ENCODE results near the gene FAM9C.

DNA sequence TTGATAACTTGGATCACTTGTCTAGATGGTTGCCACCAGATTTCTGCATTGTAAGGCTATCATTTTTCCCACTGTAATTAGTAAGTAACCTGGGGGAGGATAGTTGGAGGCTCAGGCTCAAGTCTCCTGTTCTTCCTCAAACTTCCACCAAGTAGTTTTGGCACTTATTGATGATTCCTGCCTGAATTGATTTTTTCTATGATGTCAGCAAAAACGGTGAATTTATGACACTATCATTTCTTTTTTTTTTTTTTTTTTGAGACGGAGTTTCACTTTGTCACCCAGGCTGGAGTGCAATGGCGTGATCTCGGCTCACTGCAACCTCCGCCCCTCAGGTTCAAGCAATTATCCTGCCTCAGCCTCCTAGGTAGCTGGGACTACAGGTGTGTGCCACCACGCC is 57.1 kb downstream of the FAM9C start:
- TF ChIP-seq, protein P1, sequence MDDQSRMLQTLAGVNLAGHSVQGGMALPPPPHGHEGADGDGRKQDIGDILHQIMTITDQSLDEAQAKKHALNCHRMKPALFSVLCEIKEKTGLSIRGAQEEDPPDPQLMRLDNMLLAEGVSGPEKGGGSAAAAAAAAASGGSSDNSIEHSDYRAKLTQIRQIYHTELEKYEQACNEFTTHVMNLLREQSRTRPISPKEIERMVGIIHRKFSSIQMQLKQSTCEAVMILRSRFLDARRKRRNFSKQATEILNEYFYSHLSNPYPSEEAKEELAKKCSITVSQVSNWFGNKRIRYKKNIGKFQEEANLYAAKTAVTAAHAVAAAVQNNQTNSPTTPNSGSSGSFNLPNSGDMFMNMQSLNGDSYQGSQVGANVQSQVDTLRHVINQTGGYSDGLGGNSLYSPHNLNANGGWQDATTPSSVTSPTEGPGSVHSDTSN (CRISPR knock-in tag; IDR thresholded peaks at IDR 0.05) = no peak
- TF ChIP-seq ZNF2 (tag by site-specific recombination; IDR thresholded peaks at IDR 0.05) (no peak), SP2 (tag by site-specific recombination; IDR thresholded peaks at IDR 0.05) (no peak), ZBTB20 (tag by site-specific recombination; IDR thresholded peaks at IDR 0.05) (no peak), ZNF670 (tag by site-specific recombination; IDR thresholded peaks at IDR 0.05; ENCODE audit: low read depth) (no peak), SETDB1 (IDR thresholded peaks at IDR 0.05; ENCODE audit: insufficient read length, low read length) (no peak), ZNF174 (tag by site-specific recombination; IDR thresholded peaks at IDR 0.05) (no peak), ZNF707 (tag by site-specific recombination; IDR thresholded peaks at IDR 0.05) (no peak), ZNF274 (IDR thresholded peaks at IDR 0.05; ENCODE audit: low read length) (no peak), ZNF274 (tag by site-specific recombination; IDR thresholded peaks at IDR 0.05; ENCODE audit: borderline replicate concordance) (no peak)
- TF ChIP-seq, protein P2, sequence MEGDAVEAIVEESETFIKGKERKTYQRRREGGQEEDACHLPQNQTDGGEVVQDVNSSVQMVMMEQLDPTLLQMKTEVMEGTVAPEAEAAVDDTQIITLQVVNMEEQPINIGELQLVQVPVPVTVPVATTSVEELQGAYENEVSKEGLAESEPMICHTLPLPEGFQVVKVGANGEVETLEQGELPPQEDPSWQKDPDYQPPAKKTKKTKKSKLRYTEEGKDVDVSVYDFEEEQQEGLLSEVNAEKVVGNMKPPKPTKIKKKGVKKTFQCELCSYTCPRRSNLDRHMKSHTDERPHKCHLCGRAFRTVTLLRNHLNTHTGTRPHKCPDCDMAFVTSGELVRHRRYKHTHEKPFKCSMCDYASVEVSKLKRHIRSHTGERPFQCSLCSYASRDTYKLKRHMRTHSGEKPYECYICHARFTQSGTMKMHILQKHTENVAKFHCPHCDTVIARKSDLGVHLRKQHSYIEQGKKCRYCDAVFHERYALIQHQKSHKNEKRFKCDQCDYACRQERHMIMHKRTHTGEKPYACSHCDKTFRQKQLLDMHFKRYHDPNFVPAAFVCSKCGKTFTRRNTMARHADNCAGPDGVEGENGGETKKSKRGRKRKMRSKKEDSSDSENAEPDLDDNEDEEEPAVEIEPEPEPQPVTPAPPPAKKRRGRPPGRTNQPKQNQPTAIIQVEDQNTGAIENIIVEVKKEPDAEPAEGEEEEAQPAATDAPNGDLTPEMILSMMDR (tag by site-specific recombination; IDR thresholded peaks at IDR 0.05) = no peak
- TF ChIP-seq, protein P3, sequence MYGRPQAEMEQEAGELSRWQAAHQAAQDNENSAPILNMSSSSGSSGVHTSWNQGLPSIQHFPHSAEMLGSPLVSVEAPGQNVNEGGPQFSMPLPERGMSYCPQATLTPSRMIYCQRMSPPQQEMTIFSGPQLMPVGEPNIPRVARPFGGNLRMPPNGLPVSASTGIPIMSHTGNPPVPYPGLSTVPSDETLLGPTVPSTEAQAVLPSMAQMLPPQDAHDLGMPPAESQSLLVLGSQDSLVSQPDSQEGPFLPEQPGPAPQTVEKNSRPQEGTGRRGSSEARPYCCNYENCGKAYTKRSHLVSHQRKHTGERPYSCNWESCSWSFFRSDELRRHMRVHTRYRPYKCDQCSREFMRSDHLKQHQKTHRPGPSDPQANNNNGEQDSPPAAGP (tag by site-specific recombination; IDR thresholded peaks at IDR 0.05) = no peak
- TF ChIP-seq, protein P4, sequence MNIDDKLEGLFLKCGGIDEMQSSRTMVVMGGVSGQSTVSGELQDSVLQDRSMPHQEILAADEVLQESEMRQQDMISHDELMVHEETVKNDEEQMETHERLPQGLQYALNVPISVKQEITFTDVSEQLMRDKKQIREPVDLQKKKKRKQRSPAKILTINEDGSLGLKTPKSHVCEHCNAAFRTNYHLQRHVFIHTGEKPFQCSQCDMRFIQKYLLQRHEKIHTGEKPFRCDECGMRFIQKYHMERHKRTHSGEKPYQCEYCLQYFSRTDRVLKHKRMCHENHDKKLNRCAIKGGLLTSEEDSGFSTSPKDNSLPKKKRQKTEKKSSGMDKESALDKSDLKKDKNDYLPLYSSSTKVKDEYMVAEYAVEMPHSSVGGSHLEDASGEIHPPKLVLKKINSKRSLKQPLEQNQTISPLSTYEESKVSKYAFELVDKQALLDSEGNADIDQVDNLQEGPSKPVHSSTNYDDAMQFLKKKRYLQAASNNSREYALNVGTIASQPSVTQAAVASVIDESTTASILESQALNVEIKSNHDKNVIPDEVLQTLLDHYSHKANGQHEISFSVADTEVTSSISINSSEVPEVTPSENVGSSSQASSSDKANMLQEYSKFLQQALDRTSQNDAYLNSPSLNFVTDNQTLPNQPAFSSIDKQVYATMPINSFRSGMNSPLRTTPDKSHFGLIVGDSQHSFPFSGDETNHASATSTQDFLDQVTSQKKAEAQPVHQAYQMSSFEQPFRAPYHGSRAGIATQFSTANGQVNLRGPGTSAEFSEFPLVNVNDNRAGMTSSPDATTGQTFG (tag by site-specific recombination; IDR thresholded peaks at IDR 0.05; ENCODE audit: borderline replicate concordance) = no peak
